Upper lobe of left lung (tissue), 4 donors: ENCODE results near the gene CINP.

Source experiments
- CTCF ChIP-seq, 6 experiments: fragments of 450-650 bp in 4 of 6; fragments of 200-600 bp in 2 of 6; sonication (generic) in 2 of 6; IDR thresholded peaks; one replicate each; pipeline ENCODE4 v1.5.1; 2016 to 2019; ENCODE audit warnings: antibody characterized with exemption in 6 of 6
- EP300 ChIP-seq, 4 donors: sonication (generic); formaldehyde crosslinking; IDR thresholded peaks; one replicate each; pipeline ENCODE4 v1.5.1; 2017; ENCODE audit warnings: antibody characterized with exemption in 4 of 4, control low read depth in 2 of 4
- POLR2A ChIP-seq, 4 donors: fragments of 450-650 bp; IDR thresholded peaks; one replicate each; pipeline ENCODE4 v1.5.1; 2016 to 2017; ENCODE audit warnings: antibody characterized with exemption in 4 of 4, mild to moderate bottlenecking in 2 of 4
- POLR2AphosphoS5 ChIP-seq, 2 donors: sonication (generic); formaldehyde crosslinking; IDR thresholded peaks; one replicate each; pipeline ENCODE4 v1.5.1; 2017; ENCODE audit warnings: antibody characterized with exemption in 2 of 2

DNA sequence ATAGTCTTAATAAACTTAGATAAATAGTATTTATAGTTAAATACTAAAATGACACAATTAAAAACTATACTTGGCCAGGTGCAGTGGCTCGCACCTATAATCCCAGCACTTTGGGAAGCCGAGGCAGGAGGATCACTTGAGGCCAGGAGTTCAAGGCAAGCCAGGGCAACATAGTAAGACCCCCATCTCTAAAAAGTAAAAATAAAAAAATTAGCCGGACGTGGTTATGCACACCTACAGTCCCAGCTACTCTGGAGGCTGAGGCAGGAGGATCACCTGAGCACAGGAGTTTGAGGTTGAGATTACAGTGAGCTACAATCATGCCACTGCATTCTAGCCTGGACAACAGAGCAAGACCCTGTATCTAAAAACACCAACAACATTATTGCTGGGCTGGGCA, 16.0 kb downstream of the CINP start:
- no peak for TF ChIP-seq CTCF (IDR thresholded peaks at IDR 0.05)
- TF ChIP-seq POLR2AphosphoS5 (IDR thresholded peaks at IDR 0.05) = no peak
- no peak for TF ChIP-seq POLR2A (IDR thresholded peaks at IDR 0.05)
- TF ChIP-seq EP300 (IDR thresholded peaks at IDR 0.05) = no peak
